NCI-H2171 treated with DMSO at 0.1 percent for 48 hours (cell line): ENCODE results near the gene PALMD.

Experiments
- DNase-seq: peaks from one replicate; lab custom pipeline; 2025; lab: John Stamatoyannopoulos, UW

Gene PALMD

DNA sequence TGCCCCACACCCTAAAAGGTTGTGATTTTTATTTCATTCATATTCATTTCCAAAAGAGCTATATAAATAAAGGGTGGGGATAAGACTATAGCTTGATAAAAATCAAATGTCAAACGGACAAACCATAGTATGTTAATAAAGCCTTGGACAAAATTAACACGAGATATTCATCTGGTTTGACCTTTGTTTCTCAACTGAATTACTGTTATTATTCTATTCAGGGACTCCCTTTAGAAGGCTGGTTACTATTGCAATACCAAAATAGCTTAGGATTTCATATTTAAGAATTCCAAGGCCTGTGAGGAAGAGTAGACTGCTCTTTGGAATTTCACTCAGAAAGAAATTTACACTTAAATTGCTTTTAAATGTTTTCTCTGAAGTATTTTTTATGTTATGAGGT, 10.2 kb upstream of the PALMD start:
- DNase-seq, result no peak

DNA sequence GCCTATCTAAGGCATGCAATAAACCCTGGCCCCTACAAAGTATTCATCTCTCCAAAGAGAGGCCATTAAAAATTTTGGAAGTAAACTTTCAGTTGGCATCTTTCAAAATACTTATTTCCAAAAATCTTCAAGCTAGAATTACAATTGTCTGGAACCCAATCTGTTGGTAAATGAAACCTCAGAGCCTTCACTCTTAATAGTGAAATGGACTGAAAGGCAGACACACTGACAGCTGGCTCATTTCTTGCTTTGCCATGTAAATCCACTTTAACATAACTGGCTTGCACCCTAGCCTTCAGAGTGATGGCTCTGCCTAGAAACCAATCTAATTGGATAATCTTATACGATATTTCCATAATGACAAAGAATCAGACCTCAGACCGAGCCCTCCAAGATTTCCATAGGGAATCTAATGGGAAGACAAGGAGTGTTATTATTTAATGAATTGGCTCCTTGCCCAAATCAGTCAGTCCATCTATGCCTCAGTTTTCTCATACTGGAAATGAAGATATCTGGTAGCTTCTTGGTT, 9.2 kb upstream of the PALMD start:
- DNase-seq, result peak; percentile 84

DNA sequence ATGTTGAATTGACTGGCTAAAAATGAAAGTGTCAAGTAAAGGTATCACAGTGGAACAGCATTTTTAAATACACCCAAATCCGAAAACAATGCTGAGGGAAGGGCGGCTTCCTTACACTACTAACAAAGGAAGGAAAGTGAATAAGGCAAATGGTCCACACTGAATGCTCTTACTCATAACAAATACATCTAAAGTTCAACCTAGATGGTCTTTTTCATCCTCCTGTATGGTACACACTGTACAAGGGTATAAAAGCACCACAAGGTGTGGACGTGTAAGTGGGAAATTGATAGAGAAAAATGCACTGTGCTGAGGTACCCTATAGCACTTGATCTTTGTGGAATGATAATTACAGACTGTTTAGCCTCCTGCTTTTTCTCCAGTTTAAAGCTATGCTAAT, 7.1 kb upstream of the PALMD start:
- no peak for DNase-seq

DNA sequence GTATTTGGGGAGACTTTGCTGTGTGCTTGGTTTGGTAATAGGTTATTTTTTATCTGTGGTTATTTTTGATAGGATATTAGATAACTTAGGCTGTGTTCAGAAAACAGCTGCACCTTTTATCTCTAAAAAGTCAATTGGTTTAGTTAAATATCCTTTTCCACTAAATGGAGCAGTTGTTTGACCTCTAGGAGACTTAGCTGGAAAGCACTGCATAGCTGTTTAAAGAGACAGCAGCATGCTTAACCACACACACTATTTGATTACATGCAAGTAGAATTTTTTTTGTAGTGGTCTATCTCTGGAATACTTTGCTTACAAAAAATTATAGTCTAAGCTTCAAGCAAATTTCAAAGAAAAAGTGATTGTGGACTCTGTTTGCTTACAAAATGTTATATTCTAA, 6.5 kb upstream of the PALMD start:
- DNase-seq, result no peak

DNA sequence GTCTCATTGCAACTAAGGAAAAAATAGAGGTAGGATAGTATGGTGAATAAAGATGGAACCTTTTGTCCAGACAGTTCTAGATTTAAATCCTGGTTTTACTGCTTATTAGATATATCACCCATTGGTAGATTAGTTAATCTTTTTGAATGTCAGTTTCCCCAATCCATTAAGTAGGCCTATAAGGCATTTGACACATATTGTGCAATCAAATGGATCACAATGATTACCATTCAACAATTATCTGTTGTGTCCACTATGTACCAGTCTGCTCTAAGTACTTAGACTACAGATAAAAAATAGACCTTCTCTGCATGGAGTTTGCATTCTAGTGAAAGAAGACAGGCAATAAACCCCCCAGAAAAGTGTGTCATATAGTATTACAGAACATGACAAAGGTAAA, 6.0 kb upstream of the PALMD start:
- DNase-seq, result no peak

DNA sequence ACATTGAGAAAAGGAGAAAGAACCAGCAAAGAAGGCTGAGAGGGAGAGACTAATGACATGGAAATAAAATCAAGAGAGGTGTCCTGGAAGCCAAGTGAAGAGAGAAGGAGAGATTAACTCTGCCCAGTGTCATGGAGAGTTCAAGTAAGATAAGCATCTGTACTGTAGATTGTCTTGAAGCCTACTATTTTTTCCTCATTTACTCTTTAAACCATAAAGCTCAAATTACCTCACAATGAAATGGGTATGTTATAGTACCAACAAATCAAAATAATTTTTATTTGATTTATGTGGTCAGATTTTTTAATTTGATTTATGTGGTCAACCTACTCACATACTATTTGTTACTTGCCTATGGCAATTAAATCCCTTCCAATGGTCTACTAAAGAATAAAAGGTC, 5.2 kb upstream of the PALMD start:
- DNase-seq, result no peak

DNA sequence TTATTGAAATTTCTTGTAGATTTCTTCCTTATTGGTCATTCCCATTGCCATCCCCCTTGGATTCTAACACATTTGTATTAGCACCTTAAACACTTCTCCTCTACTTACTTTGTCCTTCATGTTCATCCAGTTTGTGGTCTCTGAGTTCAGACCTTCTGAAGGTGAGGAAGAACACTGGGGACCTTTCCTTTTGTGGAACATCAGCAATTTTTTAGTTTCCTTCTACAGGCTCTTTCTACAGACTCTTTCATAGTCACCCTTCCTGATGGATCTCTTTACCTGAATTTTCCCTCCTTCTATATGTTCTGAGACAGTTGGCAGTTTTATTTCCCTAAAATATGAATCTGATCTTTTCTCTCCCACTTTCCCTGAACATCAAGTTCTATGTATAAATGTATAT, 4.4 kb upstream of the PALMD start:
- DNase-seq, result no peak

DNA sequence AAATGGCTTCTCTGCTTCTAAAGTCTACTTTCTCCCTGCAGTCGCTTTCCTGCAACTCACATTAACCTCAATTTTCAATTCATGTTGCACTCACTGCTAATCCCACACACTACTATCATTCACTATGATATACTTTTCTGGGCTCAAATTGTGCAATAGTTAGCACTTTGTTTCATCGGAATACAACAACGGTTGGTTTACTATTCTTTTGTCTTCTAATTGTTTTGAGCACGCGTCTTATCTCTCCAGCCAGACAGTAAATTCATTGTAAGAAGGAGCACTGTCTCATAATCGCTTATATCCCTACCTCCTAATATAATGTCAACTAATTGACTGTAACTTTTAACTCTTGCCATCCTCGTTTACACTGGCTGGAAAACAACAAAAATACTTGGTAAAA, 3.9 kb upstream of the PALMD start:
- DNase-seq, result no peak

DNA sequence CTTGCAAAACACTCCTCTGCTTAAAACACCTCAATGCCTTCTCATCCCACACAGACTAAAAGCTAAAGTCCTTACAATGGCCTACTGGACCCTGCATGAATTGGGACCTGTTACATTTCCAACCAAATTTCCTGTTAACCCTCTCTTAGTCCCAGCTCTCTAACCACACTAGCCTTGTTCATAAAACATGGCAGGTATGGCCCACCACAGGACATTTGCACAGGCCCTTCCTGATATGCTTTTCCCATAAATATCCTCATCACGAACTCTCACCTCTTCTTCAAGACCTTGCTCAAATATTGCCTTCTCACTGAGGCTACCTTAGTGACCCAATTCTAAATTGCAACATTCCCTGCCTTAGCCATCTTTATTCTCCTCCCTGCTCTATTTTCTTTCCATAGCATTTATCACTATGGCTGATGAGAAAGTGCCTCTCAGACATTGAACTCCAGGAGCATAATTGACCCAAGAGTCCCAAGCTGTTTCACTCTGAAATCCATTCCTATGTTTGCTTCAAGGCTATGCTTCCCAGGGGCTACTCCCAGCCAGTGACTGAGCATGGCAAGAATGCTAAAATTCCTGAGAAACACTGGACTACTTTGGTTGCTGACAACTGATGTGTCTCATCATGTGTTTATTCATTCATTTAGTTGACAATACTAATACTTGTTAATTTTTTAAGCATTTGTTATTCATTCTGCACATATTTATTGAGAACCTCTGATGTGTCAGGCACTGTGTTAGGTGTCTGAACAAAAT, 2.7 kb upstream of the PALMD start:
- no peak for DNase-seq

DNA sequence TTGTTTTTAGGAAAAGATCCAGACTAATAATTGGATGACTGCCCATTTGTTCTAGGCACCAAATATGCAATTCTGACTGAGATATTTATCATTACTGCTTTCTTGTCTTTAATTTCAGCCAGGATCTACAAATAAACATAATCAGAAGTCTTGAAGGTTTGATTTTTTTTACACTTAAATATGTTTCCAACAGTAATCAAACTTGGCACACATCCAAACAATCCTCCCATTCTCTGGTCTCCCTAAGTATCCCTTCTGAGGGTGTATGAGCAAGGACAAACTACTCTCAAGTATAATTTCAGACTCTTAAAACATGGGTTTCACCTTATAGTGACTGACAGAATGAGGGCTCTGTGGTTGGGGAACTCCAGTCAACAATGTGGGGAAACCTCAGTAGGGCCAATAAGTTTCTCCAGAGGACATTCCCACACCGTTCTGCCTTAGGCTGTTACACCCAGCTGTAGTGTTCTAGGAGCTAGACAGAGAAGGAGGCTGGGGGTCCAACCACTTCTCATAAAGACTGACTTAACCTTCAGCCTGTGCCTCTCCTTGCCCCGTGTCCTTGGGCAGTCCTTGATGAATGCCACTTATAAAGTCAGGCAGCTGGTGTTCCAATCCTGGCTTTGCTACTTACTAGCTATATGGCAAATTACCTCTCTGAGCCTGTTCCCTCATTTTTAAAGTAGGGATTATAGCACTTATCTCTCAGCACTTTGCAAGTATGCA, 1.5 kb upstream of the PALMD start:
- DNase-seq, result no peak

DNA sequence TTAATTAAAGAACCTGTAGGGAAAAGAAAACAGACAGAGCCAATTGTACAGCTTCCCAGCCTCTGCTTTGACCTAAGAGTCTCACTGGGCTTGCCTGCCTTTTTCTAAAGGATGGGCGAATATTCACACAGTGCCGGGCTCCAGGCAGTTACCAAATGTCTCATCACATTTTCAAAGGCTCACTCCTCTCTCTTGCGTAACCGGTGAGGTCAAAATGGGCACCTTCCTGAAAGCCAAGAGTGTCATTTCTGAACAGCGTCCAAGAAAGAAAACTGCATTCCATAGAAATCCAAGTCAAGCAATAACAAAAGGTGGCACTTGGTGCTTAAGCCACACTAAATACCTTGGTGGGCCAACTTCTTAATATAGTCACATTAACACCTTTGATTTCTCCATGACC, 710 bp upstream of the PALMD start:
- DNase-seq, result no peak

DNA sequence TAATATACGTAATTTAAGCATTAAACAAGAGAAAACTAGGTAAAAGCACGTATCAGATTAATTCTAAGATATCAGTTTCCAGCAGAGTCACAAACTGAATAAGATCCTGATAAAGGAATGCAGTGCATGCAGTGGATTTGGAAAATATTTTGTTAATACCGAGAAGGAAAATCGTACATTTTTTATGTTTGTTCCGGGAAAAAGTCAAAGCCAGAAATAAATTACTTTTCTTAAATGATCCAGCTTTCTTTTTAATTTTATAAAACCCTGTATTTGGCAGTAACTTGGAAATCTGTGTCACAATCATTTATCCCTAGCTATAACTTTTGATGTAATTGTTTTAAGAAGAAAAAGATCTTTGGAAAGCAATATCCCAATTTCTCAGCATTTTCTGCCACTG, 955 bp downstream of the PALMD start:
- no peak for DNase-seq

DNA sequence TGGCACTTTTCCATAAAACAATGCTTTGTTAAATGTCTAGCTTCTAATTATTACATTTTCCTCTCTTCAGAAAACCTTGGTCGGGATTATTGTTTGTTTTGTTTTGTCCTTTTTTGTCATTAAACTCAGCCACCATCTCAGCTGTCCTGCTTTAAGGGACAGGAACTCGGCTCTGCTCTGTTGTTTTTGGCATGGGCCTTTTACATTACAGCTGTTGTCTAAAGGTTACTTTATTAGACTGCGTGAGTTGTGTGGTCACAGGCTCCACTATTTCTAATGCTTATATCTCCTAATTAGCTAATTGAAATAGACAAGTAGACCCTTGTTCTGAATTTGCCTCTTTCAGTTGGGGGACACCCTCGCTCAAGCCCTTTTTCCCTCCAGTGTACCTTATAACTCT, 1.6 kb downstream of the PALMD start:
- no peak for DNase-seq

DNA sequence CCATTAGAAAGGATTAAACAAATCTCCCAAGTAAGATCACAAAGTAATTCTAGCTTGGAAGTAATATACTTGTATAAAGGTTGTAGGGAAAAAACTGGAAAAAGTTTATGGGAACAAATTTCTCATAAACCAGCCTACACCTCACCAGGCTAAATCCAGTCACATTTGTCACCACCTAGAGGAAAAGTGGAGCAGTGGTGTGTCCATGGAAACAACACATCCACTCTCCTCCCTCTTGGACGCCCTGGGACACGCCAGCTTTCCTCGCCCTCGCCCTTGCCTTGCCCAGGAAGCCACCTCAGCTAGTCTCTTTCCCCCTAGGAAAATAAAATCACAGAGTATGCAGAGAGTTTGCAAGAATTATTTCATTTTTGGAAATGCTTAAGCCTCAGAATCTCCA, 2.2 kb downstream of the PALMD start:
- no peak for DNase-seq

DNA sequence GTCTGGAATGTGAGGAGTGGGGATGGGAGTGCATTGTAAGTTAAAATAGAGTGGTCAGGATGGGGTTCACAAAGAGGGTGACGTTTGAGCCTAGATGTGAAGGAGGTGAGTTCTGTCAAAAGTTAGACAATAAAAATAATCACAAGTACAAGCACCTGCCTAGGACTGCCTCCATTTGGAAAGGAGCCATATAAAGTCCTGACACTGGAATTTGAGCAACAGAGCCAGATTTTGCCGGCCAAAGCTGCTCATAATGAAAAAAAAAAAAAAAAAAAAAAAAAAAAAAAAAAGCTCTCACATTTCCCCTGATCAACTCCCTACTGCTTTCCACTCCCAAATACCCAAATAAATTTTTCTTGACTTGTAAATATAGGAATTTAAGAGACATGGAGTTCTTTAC, 4.1 kb downstream of the PALMD start:
- peak; percentile 49 for DNase-seq

DNA sequence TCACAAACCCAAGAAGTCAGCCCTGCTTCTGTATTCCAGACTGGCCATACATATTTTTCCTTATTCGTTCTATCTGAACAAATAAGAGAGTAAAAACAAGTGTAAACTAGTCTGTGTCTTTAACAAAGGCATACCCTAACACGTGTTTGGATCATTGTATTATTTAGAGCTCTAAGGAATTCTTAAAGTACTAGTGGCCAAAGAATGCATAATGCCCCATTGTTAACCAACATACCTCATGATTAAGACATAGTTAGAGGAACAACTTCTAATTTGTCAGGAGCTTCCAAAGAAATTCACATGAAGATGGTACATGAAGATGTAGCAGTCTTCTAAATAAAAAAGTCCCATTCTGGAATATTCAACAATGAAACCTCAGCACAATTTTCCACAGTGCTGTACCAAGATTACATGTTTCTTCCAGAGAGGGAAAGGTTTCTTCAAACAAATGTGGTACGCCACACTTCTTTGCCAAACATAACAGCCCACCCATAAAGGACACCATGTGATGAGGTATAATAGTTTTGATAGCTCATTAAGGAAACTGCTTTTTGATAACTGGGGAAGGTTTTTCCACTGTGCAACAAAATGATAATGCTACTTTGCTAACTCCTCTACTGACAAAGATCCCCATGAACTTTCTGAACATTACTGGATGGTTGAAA, 5.0 kb downstream of the PALMD start:
- no peak for DNase-seq

DNA sequence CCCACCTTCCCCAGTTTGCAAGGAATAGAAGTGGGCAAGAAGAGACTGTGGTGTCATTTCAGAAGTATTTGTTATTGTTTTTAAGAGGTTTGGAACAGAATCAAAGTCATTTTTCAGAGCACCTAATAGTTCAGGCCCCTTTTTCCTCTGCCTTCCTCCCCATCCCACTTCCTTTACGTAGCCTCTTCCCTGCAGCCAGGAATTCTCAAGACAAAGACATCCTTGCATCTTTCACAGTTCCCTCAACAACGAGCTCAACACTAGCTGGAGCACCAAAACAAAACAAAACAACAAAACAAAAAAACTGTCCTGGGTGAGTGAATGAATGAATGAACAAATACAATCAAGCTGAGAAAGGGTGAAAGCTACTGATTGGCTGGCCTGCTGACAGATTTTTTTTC, 7.0 kb downstream of the PALMD start:
- no peak for DNase-seq

DNA sequence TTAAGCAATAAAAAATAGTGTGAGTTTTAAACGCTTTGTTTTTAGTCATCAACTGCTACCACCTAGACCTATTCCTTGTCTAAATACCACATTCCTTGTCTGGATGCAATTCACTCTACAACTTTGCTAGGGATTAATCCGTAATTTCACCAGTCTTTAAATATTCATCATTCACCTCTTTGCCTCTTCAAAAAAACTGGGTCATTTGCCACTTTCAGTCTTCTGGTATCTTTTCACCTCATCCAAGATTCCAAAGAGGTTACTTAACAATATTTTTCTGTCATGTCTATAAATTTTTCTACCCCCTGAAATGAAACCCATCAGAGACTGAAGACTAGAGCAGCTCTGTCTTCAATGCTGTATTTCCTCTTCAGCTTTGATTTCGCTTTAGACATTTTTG, 9.5 kb downstream of the PALMD start:
- no peak for DNase-seq

DNA sequence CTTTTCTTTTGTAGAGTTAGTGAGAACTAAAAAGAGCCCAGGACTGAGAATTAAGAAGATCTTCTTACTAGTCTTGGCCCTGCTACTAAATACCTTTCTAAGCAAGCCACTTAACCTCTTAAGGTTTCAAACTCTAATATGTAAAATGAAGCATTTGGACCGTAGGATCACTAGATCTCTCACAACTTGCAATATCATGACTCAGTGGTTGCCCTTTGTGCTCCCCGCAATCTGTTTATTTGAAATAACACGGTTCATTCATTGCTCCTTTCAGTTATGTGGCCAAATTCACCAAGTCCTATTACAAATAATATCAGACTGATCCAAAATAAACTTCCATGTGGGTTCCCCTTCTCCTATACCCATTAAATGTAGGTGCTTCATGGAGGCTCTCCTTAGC, 10.8 kb downstream of the PALMD start:
- no peak for DNase-seq

DNA sequence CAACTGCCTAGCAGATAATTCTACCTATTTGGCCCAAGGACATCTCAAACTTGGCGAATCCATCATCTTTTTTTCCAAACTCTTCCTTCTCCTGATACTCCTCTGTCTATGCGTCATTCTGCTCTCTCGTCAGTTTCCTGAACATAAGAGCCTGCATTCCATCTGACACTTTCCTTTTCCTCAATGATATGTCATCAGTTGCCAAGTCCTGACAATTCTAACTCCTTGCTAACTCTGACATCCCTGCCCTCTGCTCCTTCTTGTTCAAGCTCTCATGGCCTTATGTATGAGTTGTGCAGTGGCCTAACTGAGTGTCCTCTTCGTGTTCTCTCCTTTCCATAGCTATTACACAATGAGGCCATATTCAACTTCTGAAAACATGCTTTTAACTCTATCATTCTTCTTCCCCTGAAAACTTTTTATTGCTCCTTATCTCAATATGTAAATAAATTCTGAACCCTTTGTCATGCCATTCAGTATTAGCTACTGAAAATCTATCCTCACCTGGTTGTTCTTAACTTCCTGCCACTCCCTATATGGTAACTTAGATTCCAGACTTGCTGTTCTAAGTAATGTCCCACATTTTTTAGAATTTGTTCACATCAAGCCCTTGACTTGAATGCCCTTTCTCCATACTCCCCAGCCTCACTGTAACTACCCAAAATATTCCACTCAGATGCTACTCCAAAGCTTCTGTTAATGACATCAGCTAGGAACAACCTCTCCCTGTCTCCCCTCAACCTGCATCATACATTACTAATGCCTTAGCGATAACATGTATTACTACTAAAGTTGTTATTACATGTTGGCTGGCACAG, 11.5 kb downstream of the PALMD start:
- DNase-seq, result no peak

DNA sequence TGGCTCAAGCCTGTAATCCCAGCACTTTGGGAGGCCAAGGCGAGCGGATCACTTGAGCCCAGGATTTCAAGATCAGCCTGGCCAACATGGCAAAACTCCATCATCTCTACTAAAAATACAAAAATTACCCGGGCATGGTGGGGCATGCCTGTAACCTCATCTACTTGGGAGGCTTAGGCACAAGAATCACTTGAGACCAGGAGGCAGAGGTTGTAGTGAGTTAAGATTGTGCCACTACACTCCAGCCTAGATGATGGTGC, 12.0 kb downstream of the PALMD start:
- DNase-seq, result no peak

DNA sequence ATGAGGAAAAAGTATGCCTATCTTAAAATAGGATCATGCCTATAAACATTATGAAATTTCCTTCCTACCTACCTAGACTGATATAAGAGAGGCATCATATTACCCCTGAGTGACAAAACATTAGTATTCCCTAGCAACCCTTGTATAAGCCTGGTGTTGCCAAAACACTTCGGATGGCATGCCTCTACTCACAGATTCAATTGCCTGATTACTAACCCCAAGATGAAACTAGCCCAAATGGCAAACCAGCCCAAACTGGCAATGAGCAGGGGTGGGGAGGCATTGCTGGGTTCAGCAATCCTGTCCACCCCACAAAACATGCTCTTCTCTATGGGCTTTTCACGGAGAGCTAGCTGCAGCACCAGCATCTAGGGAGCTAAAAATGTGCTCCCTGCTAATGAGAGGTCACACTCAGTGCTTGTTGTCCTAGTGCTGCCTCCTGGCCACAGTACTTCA, 13.9 kb downstream of the PALMD start:
- peak; percentile 88 for DNase-seq
